HG02623 (cell line): ENCODE data around the gene TIPARP.
A peak's percentile ranks its signal among the peaks of the same experiment; 100 is the strongest.
"Not testable (repeated sequence)": the region's sequence is repeated elsewhere in the genome, so short reads cannot be mapped to it uniquely, and the experiment has no call there.

ENCODE experiments used
- ATAC-seq: cut with Tn5 transposase; IDR thresholded peaks from one replicate; pipeline ENCODE4 v1.9.1; 2021; ENCODE audit warnings: moderate library complexity; ENCODE audit not compliant: unreplicated experiment

The TIPARP gene

DNA sequence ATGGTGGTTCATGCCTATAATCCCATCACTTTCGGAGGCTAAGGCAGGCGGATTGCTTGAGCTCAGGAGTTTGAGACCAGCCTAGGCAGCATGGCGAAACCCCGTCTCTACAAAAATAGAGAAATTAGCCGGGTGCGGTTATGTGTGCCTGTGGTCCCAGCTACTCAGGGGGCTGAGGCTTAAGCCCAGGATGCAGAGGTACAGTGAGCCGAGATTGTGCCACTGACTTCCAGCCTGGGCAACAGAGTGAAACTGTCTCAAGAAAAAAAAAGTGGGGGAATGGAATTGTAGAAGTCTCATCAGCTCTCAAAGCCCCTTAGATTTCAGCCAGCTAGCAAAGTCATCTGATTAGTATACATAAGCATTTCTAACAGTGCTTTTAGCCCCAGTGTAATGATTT lies 33.2 kb downstream of the TIPARP start:
- no peak for ATAC-seq

DNA sequence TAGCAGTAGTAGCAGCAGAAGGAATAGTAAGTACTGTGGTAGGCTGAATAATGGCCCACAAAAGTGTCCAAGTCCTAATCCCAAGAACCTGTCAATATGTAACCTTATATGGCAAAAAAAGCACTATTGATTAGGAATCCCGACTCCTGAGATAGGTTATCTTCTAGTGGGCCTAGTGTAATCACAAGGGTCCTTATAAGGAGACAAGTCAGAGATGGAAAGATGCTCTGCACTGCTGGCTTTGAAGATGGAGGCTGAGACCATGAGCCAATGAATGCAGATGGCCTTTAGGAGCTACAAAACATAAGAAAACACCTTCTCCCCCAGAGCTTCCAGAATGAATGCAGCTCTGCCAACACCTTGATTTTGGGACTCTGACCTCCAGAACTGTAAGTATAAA lies 36.0 kb downstream of the TIPARP start:
- no peak for ATAC-seq

DNA sequence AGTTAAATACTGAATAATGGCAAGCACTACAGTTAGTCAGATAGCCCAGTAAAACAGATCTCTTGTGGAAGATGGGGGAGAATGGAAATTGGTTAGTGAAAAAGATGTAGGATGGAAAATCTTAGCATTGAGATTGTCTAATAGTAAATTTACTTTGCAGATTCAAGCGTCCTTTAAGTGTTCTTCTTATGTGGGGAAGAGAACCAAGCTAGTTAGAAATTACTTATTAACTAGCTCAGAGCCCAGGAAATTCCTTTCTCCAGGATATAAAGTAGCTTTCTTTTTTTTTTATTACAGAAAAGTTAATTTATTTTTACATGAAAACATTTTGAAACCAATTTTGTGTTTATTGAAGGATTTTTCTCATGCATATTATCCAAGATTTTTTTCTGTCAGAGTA lies 36.7 kb downstream of the TIPARP start:
- ATAC-seq = no peak

GRCh38 chr3:156711944-156712343 lies 37.6 kb downstream of the TIPARP start:
- peak; percentile 85 for ATAC-seq

DNA sequence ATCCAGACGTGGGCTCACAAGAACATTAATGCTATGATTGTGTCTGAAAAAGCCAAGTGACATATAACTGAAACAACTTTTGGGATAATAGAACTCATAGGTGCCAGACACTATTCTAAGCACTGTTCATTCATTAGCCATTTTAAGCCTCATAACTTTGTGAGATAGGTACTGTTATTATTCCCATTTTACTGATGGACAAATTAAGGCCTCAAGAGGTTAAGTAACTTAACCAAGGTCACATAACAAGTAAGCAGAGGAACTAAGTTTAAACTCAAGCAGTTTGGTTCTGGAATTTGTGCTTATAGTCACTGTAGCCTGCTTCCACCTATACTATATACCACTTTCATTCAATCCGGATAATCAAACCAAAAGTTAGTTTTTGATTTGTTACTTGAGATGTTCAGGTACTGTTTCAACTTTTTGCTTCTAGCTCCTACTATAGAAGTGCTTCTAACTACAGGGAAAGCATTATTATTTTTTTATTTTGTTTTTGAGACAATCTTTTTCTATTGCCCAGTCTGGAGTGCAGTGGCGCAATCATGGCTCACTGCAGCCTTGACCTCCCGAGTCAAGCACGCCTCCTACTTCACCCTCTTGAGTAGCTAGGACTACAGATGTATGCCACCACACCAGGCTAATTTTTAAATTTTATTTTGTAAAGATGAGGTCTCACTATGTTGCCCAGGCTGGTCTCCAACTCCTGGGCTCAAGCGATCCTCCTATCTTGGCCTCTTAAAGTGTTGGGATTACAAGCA lies 41.9 kb downstream of the TIPARP start:
- no peak for ATAC-seq

DNA sequence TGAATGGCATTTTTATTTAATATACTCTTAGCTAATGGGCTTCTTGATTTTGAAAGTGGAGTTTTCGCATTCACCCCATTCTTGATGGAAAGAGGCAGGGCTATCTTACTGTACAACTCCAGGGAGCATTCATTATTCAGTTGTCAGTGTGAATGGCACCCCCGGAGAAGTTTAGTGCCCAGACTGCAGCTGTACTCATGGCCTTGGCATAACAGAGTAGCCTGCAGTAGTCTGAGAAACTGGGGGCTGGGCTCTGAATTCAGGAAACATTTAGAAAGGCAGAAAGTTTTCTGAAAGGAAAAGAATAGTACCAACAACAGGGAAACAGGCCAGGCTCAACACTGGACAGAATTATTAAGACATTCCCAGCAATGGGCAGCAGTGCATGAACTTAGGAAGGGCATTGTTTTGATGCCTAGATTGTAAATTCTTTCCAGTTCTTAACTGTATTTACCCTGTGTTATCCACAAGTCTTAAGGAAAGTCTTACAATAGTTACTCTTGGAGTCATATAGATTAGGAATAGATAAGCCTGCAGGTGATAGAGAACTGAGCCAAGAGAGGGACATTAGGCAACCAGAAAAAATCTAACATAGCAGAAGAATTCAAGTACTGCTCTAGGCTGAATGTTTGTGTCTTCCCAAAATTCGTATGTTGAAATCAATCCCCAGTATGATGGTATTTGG lies 44.4 kb downstream of the TIPARP start:
- ATAC-seq = no peak

- ATAC-seq = no peak
These were observed 46.4 kb downstream of the TIPARP start for GRCh38 chr3:156720826-156721225.

- ATAC-seq = no peak
These were observed 47.6 kb downstream of the TIPARP start for GRCh38 chr3:156721687-156722618.

DNA sequence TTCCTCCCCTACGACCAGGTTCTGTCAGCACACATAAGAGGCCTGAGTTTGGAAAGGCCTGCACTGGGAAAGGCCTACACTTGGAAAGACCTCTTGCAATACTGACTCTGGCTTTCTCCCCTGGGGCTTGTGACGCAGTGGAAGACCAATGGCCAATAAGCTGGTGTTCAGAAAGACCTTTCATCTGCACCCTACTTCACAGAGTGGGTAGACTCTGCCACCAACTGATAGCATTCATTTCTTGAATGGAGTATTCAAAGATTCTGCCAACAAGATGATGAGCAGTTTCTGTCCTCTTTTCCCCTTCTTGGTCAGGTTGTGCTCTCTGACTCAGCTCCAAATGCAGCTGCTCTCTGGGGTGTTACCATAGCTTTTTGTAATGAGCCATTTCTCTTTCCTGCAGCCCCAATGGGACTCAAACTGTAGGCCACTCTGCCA lies 48.8 kb downstream of the TIPARP start:
- ATAC-seq = no peak

GRCh38 chr3:156725682-156726081 lies 51.3 kb downstream of the TIPARP start:
- no peak for ATAC-seq

DNA sequence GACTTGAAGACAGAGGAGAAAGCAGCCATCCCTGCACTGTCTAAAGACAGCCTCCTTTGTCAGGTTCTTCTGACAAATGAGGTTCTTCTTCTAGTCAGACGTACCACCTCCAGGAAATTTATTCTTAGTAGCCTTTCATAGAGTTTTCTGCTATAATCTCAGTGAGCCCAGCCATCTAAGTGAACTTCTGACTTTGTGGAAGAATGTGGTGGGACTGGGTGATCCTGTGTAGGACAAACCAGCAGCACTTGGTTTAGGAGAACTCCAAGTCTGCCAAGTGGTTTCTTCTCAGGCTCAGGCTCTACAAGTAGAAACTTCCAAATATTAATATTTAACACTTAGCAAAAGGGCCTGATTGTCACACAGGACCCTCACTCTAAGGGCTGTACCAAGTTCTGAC lies 52.1 kb downstream of the TIPARP start:
- no peak for ATAC-seq

DNA sequence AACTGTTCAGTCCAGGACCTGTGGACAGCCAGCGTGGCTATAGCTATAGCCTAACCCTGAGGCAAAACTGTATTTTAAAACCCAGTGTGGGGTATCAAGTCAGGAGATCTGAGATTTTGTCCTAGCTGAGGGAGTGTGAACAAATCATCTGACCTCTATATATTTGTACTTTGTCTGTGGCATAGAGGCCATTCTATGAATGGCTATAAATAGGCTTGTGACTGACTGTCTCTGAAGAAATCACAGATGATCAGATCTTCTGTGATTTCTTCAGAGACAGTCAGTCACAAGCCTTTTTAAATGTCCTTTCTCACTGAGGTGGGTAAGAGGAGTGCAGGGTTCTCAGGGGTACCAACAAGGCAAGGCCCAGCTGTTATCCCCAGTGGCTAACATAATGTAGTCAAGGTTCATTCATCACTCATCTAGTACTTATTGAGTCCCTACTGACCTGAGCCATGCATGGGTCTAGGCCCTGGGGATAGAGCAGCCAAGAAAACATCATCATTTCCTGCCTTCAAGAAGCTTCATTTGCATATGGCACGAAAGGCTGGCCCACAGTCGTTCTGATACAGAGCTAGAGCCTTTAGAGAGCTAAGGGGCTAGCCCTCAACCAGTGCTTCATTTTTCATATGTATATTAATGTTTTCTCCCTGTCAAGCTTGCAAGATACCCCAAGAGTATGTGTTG lies 53.3 kb downstream of the TIPARP start:
- peak; percentile 76 for ATAC-seq

DNA sequence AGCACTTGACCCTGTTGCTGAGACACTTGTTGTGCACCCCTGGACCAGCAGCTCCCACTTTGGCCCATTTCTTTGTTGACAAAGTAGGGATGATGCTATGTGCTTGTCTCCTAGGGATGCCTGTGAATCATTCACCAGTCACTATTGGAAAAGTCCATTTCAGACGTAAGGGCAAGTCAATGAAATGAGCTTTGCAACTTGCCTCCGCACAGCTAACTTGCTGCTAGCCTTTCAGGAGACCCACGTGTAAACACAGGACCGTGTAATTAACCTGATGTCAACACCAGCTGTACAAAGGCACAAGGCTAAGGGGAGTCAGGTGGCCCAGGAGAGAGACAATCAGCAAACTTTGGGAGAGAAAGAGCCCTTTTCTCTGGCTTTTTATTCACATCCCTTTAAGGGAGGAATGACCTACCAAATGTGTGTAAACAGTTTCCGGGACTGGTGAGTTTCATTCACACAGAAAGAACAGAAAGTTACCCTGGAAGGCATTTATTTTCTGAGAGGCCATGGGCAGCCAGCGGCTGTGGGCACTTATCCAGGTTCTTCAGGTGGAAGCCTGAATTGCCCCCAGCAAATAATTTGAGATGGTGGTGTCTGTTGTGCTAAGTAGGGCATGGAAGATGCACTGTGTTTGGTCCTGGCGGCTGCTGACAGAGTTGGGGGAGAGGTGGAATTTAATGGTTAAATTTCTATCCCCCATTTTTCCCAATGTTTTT lies 54.0 kb downstream of the TIPARP start:
- no peak for ATAC-seq

GRCh38 chr3:156729460-156730179 lies 55.2 kb downstream of the TIPARP start:
- ATAC-seq = no peak

- ATAC-seq = no peak
These were observed 57.4 kb downstream of the TIPARP start for GRCh38 chr3:156731813-156732212.

DNA sequence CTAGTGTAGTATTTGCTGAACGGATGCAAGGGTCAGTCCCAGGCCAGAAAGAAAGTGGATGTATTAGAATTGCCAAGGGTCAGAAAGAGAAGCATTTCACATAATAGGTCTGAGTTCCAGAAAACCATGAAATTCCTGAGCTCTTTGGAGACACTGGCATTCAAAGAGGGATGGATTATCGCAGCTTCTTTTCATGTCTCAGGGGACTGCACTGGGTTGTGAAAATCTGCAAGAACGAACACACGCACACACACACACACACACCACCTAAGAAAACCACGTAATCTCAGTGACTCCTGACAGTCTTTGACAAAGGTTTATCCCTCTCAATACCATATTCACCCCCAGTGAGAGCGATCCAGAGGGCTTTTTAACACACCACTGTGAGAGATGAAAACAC lies 57.9 kb downstream of the TIPARP start:
- ATAC-seq = no peak

GRCh38 chr3:156732715-156733421 lies 58.5 kb downstream of the TIPARP start:
- ATAC-seq = no peak

- ATAC-seq = not testable (repeated sequence)
These were observed 60.3 kb downstream of the TIPARP start for GRCh38 chr3:156734661-156735060.

DNA sequence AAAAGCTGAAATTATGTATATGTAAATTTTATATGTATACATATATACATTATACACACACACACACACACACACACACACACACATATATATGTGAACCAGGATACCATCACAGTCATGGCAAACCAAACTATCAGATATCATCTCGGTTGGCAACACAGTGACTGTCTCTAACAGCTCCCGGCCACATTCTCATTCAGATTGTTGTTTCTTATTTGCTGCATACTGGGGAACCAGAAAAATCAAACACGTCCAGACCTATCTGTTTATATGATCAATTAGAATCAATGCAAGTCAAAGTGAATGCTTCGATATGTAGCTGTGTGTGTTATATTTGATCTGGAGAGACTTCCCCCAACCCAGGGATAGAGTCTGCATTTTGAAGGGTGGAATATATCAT lies 61.1 kb downstream of the TIPARP start:
- ATAC-seq = no peak
